GM12878 (cell line): ENCODE data around the gene TRAF3. TPM values are rescaled to one million over a fixed set of nuclear protein-coding genes. Genes with fewer than 3 reads are reported as not detected.

Experiments used
- ATAC-seq: fragments of 200-7000 bp; cut with Tn5 transposase; 3 replicates; pipeline ENCODE4 v1.9.1; 2020; ENCODE audit warnings: mild to moderate bottlenecking, moderate library complexity
- BruUV-seq: library from RNA; stranded (reverse); fragments of 400-500 nt; replicated peaks from 2 replicates; lab custom pipeline; 2021; lab: Mats Ljungman, UMichigan
- CTCF ChIA-PET: fragments of 300-600 bp; sonication (Branson Sonifier 250); formaldehyde crosslinking; extraction: SDS; loops from one replicate; lab custom pipeline; 2021; ENCODE audit warnings: inconsistent platforms; lab: Yijun Ruan, JAX
- POLR2A ChIA-PET: fragments of 350-600 bp; formaldehyde crosslinking; extraction: SDS; loops from one replicate; lab custom pipeline; 2021; ENCODE audit warnings: inconsistent platforms; lab: Charles Lee
- RAD21 ChIA-PET: fragments of 300-600 bp; sonication (Branson Sonifier 250); formaldehyde crosslinking; loops from one replicate; lab custom pipeline; 2023; ENCODE audit warnings: antibody characterized with exemption; ENCODE audit not compliant: unreplicated experiment; lab: Charles Lee
- SMC1A ChIA-PET: fragments of 300-600 bp; sonication (Branson Sonifier 250); formaldehyde crosslinking; loops from one replicate; lab custom pipeline; 2023; ENCODE audit not compliant: unreplicated experiment, uncharacterized antibody; lab: Charles Lee
- DNase-seq: peaks from one replicate; pipeline ENCODE4 v3.0.0-alpha.2; 2011; ENCODE audit warnings: low read depth, low spot score
- FAIRE-seq: peaks from 3 replicates; lab custom pipeline; 2011; peaks lifted over from hg19 to GRCh38; lab: Jason Lieb, UNC
- H2AFZ ChIP-seq: 2 replicates; pipeline ENCODE4 v1.6.0; 2011; ENCODE audit warnings: low read depth, low read length, control low read depth; ENCODE audit not compliant: control insufficient read depth
- H3K27ac ChIP-seq: 2 replicates; pipeline ENCODE4 v1.5.1; 2011; ENCODE audit warnings: control low read depth; ENCODE audit not compliant: control insufficient read depth, insufficient read depth
- H3K27me3 ChIP-seq, 2 experiments: replicated peaks in 1 of 2; 2 replicates each; pipeline versions ENCODE4 v1.6.0 to v1.6.1; 2011; ENCODE audit warnings: low read length in 1 of 2; ENCODE audit not compliant: control insufficient read depth in 2 of 2, insufficient read depth in 2 of 2
- H3K36me3 ChIP-seq, 2 experiments: 2 replicates each; pipeline ENCODE4 v1.5.1; 2011; ENCODE audit warnings: low read length in 1 of 2; ENCODE audit not compliant: control insufficient read depth in 2 of 2, insufficient read depth in 2 of 2
- H3K4me1 ChIP-seq: 2 replicates; pipeline ENCODE4 v1.6.1; 2011; ENCODE audit warnings: mild to moderate bottlenecking, low read length, moderate library complexity, mixed read lengths; ENCODE audit not compliant: control insufficient read depth, insufficient read depth
- H3K4me2 ChIP-seq: 2 replicates; pipeline ENCODE4 v1.6.0; 2011; ENCODE audit warnings: control low read depth; ENCODE audit not compliant: control insufficient read depth, insufficient read depth
- H3K4me3 ChIP-seq: fragments of 200-600 bp; sonication (generic); 2 replicates; pipeline ENCODE4 v1.5.1; 2016
- H3K79me2 ChIP-seq: 2 replicates; pipeline ENCODE4 v1.6.0; 2011; ENCODE audit warnings: low read length; ENCODE audit not compliant: control insufficient read depth, insufficient read depth
- H3K9ac ChIP-seq: 2 replicates; pipeline ENCODE4 v1.8.0; 2011; ENCODE audit warnings: low read length, control low read depth, mixed read lengths; ENCODE audit not compliant: control insufficient read depth, insufficient read depth
- H3K9me3 ChIP-seq: replicated peaks from 3 replicates; pipeline ENCODE4 v1.5.1; 2011; ENCODE audit warnings: mild to moderate bottlenecking, low read length; ENCODE audit not compliant: control insufficient read depth, insufficient read depth
- H4K20me1 ChIP-seq: 2 replicates; pipeline ENCODE4 v1.6.0; 2011; ENCODE audit not compliant: control insufficient read depth, insufficient read depth
- IRF4 ChIP-seq: IDR thresholded peaks from 2 replicates; pipeline ENCODE4 v1.6.1; 2011; ENCODE audit warnings: low read depth, low read length
- MYC ChIP-seq: IDR thresholded peaks from 2 replicates; pipeline ENCODE4 v1.6.1; 2011; ENCODE audit warnings: mild to moderate bottlenecking, low read length, moderate library complexity, inconsistent platforms; ENCODE audit not compliant: insufficient read depth, insufficient replicate concordance, insufficient read length, severe bottlenecking
- RELA ChIP-seq: fragments of 450-650 bp; IDR thresholded peaks from 2 replicates; pipeline ENCODE4 v1.8.0; 2014; ENCODE audit warnings: borderline replicate concordance; ENCODE audit not compliant: partially characterized antibody
- WRNIP1 ChIP-seq: IDR thresholded peaks from 2 replicates; pipeline ENCODE4 v1.6.1; 2011; ENCODE audit warnings: low read depth, low read length, improper control_type of control experiment, borderline replicate concordance
- ZSCAN29 ChIP-seq: fragments of 450-650 bp; IDR thresholded peaks from 2 replicates; pipeline ENCODE4 v1.6.1; 2017; ENCODE audit warnings: mild to moderate bottlenecking, moderate library complexity
- WGBS: methylation state at CpG from one replicate; pipeline ENCODE4 v1.1.6; 2016; ENCODE audit warnings: low lambda C conversion rate; ENCODE audit not compliant: insufficient replicate concordance, insufficient coverage; ENCODE audit errors: missing lambda C conversion rate; 5-methylcytosine and 5-hydroxymethylcytosine counted together
- in situ Hi-C: fragments of 300-500 bp; cut with MboI; formaldehyde crosslinking; loops from 9 replicates; pipeline ENCODE4 v1.14.3; 2018; ENCODE audit warnings: mixed read lengths
- intact Hi-C: fragments of 100-400 bp; cut with micrococcal nuclease; formaldehyde crosslinking; loops from one replicate; pipeline ENCODE4 v1.14.2; 2022; ENCODE audit not compliant: unreplicated experiment
- polyA plus RNA-seq, 11 experiments: library from polyadenylated mRNA; depleted of rRNA in 4 of 11; unstranded in 6 of 11; stranded (reverse) in 5 of 11; fragments of >200 nt; fragmentation: Nextera tagmentation in 4 of 11; fragmentation: Illumina TruSeq in 1 of 11; extraction: Ambion mirVana in 4 of 11; extraction: Trizol in 1 of 11; gene quantifications; 1 replicate in 1 of 11; 2 replicates in 10 of 11; pipeline versions ENCODE4 v1.2.1 to v1.2.3, GENCODE V29; 2011 to 2016; ENCODE audit warnings: inconsistent platforms in 2 of 11, missing spikeins in 2 of 11, low read depth in 1 of 11
- total RNA-seq, 4 experiments: library from RNA; depleted of rRNA in 3 of 4; stranded (reverse); fragments of >200 nt in 3 of 4; fragmentation: Illumina TruSeq in 1 of 4; extraction: Trizol in 1 of 4; gene quantifications; 2 replicates each; pipeline versions ENCODE4 v1.2.1 to v1.2.3, GENCODE V29; 2013 to 2021
- TF ChIP-seq, protein P1 (sequence below): fragments of 450-650 bp; IDR thresholded peaks from 2 replicates; pipeline ENCODE4 v1.6.1; 2016; ENCODE audit warnings: mild to moderate bottlenecking
- TF ChIP-seq, protein P2 (sequence below): fragments of 450-650 bp; IDR thresholded peaks from 2 replicates; pipeline ENCODE4 v1.6.1; 2017; ENCODE audit warnings: antibody characterized with exemption, mild to moderate bottlenecking, moderate library complexity
- TF ChIP-seq, protein P3 (sequence below): fragments of 450-650 bp; IDR thresholded peaks from 2 replicates; pipeline ENCODE4 v1.6.1; 2017; ENCODE audit warnings: mild to moderate bottlenecking

Gene TRAF3
- total and polyA plus RNA-seq, 10 of the 15 experiments (the other 5 are each of a cell fraction or from before 2014, with no cell fraction given), result 3.0 to 70.1 (median 36.5) TPM

DNA sequence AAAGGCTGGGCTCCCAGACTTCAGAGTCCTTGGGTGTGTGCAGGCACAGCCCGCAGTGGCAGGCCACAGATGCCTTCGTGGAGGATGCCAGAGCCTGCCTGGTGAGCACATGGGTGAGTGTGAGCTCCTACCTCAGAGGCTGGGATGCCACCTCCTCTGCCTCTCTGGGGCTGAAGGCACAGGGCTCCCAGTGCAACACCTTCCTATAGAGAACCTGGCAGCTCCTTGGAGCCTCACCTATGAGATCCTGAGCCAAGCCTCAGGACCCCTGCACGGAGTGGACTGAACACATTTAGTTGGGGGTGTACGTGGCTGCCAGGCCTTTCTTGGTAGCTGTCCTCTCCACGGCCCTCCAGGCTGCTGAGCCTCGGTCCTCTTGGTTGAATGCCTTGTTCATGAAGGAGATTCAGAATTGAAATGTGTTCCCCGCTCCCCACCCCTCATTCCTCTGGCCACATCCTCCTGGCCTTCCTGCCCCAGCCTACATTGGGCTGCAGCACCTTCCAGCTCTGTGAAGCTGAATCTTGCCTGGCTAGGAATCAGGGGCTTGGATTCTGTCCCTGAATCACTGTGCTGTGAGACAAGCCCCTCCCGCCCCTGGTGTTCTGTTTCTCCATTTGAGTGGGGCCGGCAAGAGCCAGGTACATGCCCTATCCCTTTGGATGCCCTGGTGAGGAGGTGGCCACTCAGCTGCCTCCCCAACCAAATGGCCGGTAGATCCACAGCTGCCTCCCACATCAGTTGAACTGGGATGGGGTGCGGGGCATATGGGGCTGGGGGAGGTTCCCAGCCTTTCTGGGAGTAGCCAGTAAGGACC lies 38.7 kb upstream of the TRAF3 start:
- Histone ChIP-seq H3K27ac (no peak overlapping the region), H3K36me3 (no peaks in the 10 kb centered on the region; a peak in 2 of 4 replicates), H3K9me3 (peaks cover 6% of the 10 kb centered on the region; the same call in 2 of the 3 replicates), H3K79me2 (no peaks in the 10 kb centered on the region), H3K4me1 (no peaks in the 10 kb centered on the region)
- POLR2A ChIA-PET, result no interaction called here
- BruUV-seq, result no TSS peak
- in situ Hi-C loops, result no loop called here
- RAD21 ChIA-PET, result interaction anchor here (0.7 kb wide), 1 partner anchor 41 kb away, joined by 3 read pairs; no protein-coding TSS in a partner anchor
- no peak for TF ChIP-seq WRNIP1
- TF ChIP-seq ZSCAN29, result no peak
- TF ChIP-seq, protein P1, sequence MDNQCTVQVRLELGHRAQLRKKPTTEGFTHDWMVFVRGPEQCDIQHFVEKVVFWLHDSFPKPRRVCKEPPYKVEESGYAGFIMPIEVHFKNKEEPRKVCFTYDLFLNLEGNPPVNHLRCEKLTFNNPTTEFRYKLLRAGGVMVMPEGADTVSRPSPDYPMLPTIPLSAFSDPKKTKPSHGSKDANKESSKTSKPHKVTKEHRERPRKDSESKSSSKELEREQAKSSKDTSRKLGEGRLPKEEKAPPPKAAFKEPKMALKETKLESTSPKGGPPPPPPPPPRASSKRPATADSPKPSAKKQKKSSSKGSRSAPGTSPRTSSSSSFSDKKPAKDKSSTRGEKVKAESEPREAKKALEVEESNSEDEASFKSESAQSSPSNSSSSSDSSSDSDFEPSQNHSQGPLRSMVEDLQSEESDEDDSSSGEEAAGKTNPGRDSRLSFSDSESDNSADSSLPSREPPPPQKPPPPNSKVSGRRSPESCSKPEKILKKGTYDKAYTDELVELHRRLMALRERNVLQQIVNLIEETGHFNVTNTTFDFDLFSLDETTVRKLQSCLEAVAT, result no peak
- no peak for TF ChIP-seq IRF4
- no peak for TF ChIP-seq MYC
- TF ChIP-seq, protein P2, sequence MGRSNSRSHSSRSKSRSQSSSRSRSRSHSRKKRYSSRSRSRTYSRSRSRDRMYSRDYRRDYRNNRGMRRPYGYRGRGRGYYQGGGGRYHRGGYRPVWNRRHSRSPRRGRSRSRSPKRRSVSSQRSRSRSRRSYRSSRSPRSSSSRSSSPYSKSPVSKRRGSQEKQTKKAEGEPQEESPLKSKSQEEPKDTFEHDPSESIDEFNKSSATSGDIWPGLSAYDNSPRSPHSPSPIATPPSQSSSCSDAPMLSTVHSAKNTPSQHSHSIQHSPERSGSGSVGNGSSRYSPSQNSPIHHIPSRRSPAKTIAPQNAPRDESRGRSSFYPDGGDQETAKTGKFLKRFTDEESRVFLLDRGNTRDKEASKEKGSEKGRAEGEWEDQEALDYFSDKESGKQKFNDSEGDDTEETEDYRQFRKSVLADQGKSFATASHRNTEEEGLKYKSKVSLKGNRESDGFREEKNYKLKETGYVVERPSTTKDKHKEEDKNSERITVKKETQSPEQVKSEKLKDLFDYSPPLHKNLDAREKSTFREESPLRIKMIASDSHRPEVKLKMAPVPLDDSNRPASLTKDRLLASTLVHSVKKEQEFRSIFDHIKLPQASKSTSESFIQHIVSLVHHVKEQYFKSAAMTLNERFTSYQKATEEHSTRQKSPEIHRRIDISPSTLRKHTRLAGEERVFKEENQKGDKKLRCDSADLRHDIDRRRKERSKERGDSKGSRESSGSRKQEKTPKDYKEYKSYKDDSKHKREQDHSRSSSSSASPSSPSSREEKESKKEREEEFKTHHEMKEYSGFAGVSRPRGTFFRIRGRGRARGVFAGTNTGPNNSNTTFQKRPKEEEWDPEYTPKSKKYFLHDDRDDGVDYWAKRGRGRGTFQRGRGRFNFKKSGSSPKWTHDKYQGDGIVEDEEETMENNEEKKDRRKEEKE, result no peak
- TF ChIP-seq RELA, result no peak
- TF ChIP-seq, protein P3, sequence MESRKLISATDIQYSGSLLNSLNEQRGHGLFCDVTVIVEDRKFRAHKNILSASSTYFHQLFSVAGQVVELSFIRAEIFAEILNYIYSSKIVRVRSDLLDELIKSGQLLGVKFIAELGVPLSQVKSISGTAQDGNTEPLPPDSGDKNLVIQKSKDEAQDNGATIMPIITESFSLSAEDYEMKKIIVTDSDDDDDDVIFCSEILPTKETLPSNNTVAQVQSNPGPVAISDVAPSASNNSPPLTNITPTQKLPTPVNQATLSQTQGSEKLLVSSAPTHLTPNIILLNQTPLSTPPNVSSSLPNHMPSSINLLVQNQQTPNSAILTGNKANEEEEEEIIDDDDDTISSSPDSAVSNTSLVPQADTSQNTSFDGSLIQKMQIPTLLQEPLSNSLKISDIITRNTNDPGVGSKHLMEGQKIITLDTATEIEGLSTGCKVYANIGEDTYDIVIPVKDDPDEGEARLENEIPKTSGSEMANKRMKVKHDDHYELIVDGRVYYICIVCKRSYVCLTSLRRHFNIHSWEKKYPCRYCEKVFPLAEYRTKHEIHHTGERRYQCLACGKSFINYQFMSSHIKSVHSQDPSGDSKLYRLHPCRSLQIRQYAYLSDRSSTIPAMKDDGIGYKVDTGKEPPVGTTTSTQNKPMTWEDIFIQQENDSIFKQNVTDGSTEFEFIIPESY, result no peak
- TF ChIP-seq, all 136 proteins: peak for 0
- intact Hi-C loops, result no loop called here
- FAIRE-seq (no peak), ATAC-seq (no peak; the same call in 1 of the 3 replicates), DNase-seq (no peak)
- H3K4me2 ChIP-seq, result no peak overlapping the region
- H4K20me1 ChIP-seq, result no peaks in the 10 kb centered on the region; the same call in 1 of the 2 replicates
- no peak overlapping the region for H2AFZ ChIP-seq
- WGBS, result 83% methylated on average over 11 of the region's 11 CpGs
- ChIA-PET SMC1A (interaction anchor here (0.6 kb wide), 1 partner anchor 21 kb away, joined by 3 read pairs; no protein-coding TSS in a partner anchor), CTCF (interaction anchor here (1.0 kb wide), 1 partner anchor 27 kb away, joined by 4 read pairs; no protein-coding TSS in a partner anchor)
- H3K9ac ChIP-seq, result no peak overlapping the region
- no peaks in the 10 kb centered on the region for H3K27me3 ChIP-seq
- H3K4me3 ChIP-seq, result no peak overlapping the region
